Spleen (tissue), 7 donors: ENCODE measurements around the gene PBXIP1.
A peak's percentile ranks its signal among the peaks of the same experiment; 100 is the strongest.

Experiments
- CTCF ChIP-seq, 11 experiments: fragments of 200-600 bp in 7 of 11; fragments of 450-650 bp in 4 of 11; sonication (generic) in 4 of 11; IDR thresholded peaks in 8 of 11; conservative IDR thresholded peaks in 3 of 11; 1 replicate in 7 of 11; 2 replicates in 4 of 11; pipeline versions ENCODE4 v1.4.0 to v1.8.0; 2016 to 2021; ENCODE audit warnings: antibody characterized with exemption in 11 of 11, inconsistent platforms in 4 of 11, mild to moderate bottlenecking in 1 of 11
- POLR2A ChIP-seq, 3 donors: fragments of 450-650 bp; IDR thresholded peaks; one replicate each; pipeline ENCODE4 v1.5.1; 2017; ENCODE audit warnings: antibody characterized with exemption in 3 of 3, mild to moderate bottlenecking in 1 of 3
- donor health status: DM: no; HTN: no; CAD: no; lungs with moderate emphysema.
- donor health status: DM: no; HTN: no; CAD: no.
- donor health status: DM: no; HTN: no; CAD: no.

GRCh38 chr1:154970631-154971340, 14.9 kb upstream of the PBXIP1 start, which contains the start of gene SHC1:
- TF ChIP-seq CTCF (IDR thresholded peaks at IDR 0.05 in 8 of 11, conservative IDR thresholded peaks at IDR 0.05 in 3 of 11) = no peak
- TF ChIP-seq POLR2A (IDR thresholded peaks at IDR 0.05) = peak in 2 of 3 donors; percentile 36 to 75
